HepG2 (cell line): ENCODE data around the gene BRS3.

Experiments
- ASH2L ChIP-seq: fragments of 300-600, 200-600 bp; sonication (generic); IDR thresholded peaks from 2 replicates; pipeline ENCODE4 v1.7.0; 2017; ENCODE audit warnings: low read depth, mild to moderate bottlenecking, moderate library complexity, mixed read lengths, low read length; ENCODE audit not compliant: insufficient read length
- ETV6 ChIP-seq: sonication (generic); formaldehyde crosslinking; conservative IDR thresholded peaks from 2 replicates; pipeline ENCODE4 v1.4.0; 2020; ENCODE audit warnings: missing genetic modification reagents
- GTF2F1 ChIP-seq: fragments of 150-350 bp; IDR thresholded peaks from 2 replicates; pipeline ENCODE4 v1.6.1; 2014; ENCODE audit warnings: low read length
- HOXA3 ChIP-seq: sonication (generic); formaldehyde crosslinking; IDR thresholded peaks from 2 replicates; pipeline ENCODE4 v1.5.0; 2020; ENCODE audit warnings: missing genetic modification reagents
- YY1 ChIP-seq: IDR thresholded peaks from 2 replicates; pipeline ENCODE4 v1.6.1; 2011; ENCODE audit warnings: low read length, low read depth, moderate library complexity, mild to moderate bottlenecking; ENCODE audit not compliant: insufficient read depth, insufficient replicate concordance
- ZNF605 ChIP-seq: sonication (generic); formaldehyde crosslinking; IDR thresholded peaks from 2 replicates; pipeline ENCODE4 v1.8.0; 2022; ENCODE audit warnings: mild to moderate bottlenecking, missing genetic modification reagents
- TF ChIP-seq, protein P1 (sequence below): sonication (generic); formaldehyde crosslinking; IDR thresholded peaks from 2 replicates; pipeline ENCODE4 v1.4.0; 2020; ENCODE audit warnings: missing genetic modification reagents
- TF ChIP-seq, protein P2 (sequence below): sonication (generic); formaldehyde crosslinking; IDR thresholded peaks from 2 replicates; pipeline ENCODE4 v1.4.0; 2020; ENCODE audit warnings: missing genetic modification reagents, borderline replicate concordance
- TF ChIP-seq, protein P3 (sequence below): sonication (generic); formaldehyde crosslinking; IDR thresholded peaks from 2 replicates; pipeline ENCODE4 v1.8.1; 2023; ENCODE audit warnings: mild to moderate bottlenecking, missing genetic modification reagents

DNA sequence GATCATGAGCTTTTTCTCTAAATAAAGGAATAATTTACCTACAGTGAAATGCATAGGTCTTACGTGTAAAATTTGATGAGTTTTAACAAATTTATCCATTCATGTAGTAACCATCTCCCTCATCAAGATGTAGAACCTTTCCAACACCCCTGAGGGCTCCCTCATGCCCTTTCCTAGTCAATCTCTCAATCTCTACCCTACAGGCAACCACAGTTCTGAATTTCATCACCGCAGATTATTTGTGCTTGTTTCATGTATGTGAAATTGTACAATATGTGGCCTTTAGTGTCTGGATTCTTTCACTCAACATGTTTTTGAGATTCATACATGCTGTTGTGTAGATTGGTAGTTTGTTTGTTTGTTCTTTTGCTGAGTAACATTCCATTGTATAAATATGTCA, 46.4 kb downstream of the BRS3 start:
- TF ChIP-seq, protein P1, sequence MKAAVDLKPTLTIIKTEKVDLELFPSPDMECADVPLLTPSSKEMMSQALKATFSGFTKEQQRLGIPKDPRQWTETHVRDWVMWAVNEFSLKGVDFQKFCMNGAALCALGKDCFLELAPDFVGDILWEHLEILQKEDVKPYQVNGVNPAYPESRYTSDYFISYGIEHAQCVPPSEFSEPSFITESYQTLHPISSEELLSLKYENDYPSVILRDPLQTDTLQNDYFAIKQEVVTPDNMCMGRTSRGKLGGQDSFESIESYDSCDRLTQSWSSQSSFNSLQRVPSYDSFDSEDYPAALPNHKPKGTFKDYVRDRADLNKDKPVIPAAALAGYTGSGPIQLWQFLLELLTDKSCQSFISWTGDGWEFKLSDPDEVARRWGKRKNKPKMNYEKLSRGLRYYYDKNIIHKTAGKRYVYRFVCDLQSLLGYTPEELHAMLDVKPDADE (CRISPR knock-in tag): no peak
- TF ChIP-seq ETV6 (CRISPR knock-in tag) (no peak), YY1 (no peak), ASH2L (no peak), ZNF605 (no peak), HOXA3 (no peak), GTF2F1 (no peak)
- TF ChIP-seq, protein P2, sequence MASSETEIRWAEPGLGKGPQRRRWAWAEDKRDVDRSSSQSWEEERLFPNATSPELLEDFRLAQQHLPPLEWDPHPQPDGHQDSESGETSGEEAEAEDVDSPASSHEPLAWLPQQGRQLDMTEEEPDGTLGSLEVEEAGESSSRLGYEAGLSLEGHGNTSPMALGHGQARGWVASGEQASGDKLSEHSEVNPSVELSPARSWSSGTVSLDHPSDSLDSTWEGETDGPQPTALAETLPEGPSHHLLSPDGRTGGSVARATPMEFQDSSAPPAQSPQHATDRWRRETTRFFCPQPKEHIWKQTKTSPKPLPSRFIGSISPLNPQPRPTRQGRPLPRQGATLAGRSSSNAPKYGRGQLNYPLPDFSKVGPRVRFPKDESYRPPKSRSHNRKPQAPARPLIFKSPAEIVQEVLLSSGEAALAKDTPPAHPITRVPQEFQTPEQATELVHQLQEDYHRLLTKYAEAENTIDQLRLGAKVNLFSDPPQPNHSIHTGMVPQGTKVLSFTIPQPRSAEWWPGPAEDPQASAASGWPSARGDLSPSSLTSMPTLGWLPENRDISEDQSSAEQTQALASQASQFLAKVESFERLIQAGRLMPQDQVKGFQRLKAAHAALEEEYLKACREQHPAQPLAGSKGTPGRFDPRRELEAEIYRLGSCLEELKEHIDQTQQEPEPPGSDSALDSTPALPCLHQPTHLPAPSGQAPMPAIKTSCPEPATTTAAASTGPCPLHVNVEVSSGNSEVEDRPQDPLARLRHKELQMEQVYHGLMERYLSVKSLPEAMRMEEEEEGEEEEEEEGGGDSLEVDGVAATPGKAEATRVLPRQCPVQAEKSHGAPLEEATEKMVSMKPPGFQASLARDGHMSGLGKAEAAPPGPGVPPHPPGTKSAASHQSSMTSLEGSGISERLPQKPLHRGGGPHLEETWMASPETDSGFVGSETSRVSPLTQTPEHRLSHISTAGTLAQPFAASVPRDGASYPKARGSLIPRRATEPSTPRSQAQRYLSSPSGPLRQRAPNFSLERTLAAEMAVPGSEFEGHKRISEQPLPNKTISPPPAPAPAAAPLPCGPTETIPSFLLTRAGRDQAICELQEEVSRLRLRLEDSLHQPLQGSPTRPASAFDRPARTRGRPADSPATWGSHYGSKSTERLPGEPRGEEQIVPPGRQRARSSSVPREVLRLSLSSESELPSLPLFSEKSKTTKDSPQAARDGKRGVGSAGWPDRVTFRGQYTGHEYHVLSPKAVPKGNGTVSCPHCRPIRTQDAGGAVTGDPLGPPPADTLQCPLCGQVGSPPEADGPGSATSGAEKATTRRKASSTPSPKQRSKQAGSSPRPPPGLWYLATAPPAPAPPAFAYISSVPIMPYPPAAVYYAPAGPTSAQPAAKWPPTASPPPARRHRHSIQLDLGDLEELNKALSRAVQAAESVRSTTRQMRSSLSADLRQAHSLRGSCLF (CRISPR knock-in tag): no peak
- TF ChIP-seq, protein P3, sequence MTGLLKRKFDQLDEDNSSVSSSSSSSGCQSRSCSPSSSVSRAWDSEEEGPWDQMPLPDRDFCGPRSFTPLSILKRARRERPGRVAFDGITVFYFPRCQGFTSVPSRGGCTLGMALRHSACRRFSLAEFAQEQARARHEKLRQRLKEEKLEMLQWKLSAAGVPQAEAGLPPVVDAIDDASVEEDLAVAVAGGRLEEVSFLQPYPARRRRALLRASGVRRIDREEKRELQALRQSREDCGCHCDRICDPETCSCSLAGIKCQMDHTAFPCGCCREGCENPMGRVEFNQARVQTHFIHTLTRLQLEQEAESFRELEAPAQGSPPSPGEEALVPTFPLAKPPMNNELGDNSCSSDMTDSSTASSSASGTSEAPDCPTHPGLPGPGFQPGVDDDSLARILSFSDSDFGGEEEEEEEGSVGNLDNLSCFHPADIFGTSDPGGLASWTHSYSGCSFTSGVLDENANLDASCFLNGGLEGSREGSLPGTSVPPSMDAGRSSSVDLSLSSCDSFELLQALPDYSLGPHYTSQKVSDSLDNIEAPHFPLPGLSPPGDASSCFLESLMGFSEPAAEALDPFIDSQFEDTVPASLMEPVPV (CRISPR knock-in tag): no peak
